IMR-90 (cell line): Measurements from ENCODE around the gene EHBP1L1.

Experiments
- BHLHE40 ChIP-seq: fragments of 150-350 bp; IDR thresholded peaks from 2 replicates; pipeline ENCODE4 v1.6.1; 2016; ENCODE audit warnings: mild to moderate bottlenecking, low read depth, low read length
- CEBPB ChIP-seq: IDR thresholded peaks from 2 replicates; pipeline ENCODE4 v1.6.1; 2012; ENCODE audit warnings: low read depth, low read length, improper control_type of control experiment
- CHD1 ChIP-seq: IDR thresholded peaks from 2 replicates; pipeline ENCODE4 v1.6.1; 2012; ENCODE audit warnings: low read depth, low read length, improper control_type of control experiment
- FOS ChIP-seq: fragments of 150-350 bp; IDR thresholded peaks from 2 replicates; pipeline ENCODE4 v1.6.1; 2016; ENCODE audit warnings: low read depth, low read length
- NFE2L2 ChIP-seq: fragments of 150-350 bp; IDR thresholded peaks from 2 replicates; pipeline ENCODE4 v1.6.1; 2016; ENCODE audit warnings: low read depth, mild to moderate bottlenecking, low read length
- POLR2A ChIP-seq: IDR thresholded peaks from 2 replicates; pipeline ENCODE4 v1.6.1; 2012; ENCODE audit warnings: mild to moderate bottlenecking, low read depth, low read length
- RCOR1 ChIP-seq: IDR thresholded peaks from 2 replicates; pipeline ENCODE4 v1.6.1; 2012; ENCODE audit warnings: mild to moderate bottlenecking, low read length, improper control_type of control experiment; ENCODE audit not compliant: insufficient replicate concordance
- RFX5 ChIP-seq: IDR thresholded peaks from 2 replicates; pipeline ENCODE4 v1.8.0; 2012; ENCODE audit warnings: low read depth, mild to moderate bottlenecking, low read length, moderate library complexity
- SMC3 ChIP-seq: fragments of 150-350 bp; IDR thresholded peaks from 2 replicates; pipeline ENCODE4 v1.6.1; 2016; ENCODE audit warnings: low read depth, mild to moderate bottlenecking, antibody characterized with exemption, low read length, moderate library complexity
- TF ChIP-seq, protein P1 (sequence below): conservative IDR thresholded peaks from 2 replicates; pipeline ENCODE4 v1.5.1; 2012; ENCODE audit warnings: mild to moderate bottlenecking, low read depth, low read length, improper control_type of control experiment
- TF ChIP-seq, protein P2 (sequence below): fragments of 150-350 bp; IDR thresholded peaks from 2 replicates; pipeline ENCODE4 v1.6.1; 2016; ENCODE audit warnings: low read depth, mild to moderate bottlenecking, low read length, moderate library complexity, borderline replicate concordance
- TF ChIP-seq, protein P3 (sequence below): fragments of 150-350 bp; IDR thresholded peaks from 2 replicates; pipeline ENCODE4 v1.6.1; 2017; ENCODE audit warnings: mild to moderate bottlenecking, antibody characterized with exemption, low read length, low read depth

DNA sequence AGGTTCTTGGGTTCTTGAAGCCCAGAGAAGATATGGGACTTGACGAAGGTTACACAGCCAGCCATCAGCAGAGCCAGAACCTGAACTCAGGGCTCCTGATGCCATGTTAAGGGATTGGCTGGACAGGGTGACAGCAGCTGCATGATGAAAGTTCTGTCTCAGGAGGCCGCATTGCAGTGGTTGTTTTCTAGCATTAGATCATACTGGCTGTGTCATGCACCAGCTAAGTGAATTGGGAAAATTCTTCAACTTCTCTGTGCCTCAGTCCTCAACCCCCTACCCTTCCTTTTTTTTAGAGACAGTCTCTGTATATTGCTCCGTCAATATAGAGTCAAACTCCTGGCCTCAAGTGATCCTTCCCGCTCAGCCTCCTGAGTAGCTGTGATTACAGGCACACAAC lies 12.3 kb upstream of the EHBP1L1 start:
- no peak for TF ChIP-seq RFX5
- no peak for TF ChIP-seq RCOR1
- TF ChIP-seq, protein P1, sequence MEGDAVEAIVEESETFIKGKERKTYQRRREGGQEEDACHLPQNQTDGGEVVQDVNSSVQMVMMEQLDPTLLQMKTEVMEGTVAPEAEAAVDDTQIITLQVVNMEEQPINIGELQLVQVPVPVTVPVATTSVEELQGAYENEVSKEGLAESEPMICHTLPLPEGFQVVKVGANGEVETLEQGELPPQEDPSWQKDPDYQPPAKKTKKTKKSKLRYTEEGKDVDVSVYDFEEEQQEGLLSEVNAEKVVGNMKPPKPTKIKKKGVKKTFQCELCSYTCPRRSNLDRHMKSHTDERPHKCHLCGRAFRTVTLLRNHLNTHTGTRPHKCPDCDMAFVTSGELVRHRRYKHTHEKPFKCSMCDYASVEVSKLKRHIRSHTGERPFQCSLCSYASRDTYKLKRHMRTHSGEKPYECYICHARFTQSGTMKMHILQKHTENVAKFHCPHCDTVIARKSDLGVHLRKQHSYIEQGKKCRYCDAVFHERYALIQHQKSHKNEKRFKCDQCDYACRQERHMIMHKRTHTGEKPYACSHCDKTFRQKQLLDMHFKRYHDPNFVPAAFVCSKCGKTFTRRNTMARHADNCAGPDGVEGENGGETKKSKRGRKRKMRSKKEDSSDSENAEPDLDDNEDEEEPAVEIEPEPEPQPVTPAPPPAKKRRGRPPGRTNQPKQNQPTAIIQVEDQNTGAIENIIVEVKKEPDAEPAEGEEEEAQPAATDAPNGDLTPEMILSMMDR, result no peak
- TF ChIP-seq, protein P2, sequence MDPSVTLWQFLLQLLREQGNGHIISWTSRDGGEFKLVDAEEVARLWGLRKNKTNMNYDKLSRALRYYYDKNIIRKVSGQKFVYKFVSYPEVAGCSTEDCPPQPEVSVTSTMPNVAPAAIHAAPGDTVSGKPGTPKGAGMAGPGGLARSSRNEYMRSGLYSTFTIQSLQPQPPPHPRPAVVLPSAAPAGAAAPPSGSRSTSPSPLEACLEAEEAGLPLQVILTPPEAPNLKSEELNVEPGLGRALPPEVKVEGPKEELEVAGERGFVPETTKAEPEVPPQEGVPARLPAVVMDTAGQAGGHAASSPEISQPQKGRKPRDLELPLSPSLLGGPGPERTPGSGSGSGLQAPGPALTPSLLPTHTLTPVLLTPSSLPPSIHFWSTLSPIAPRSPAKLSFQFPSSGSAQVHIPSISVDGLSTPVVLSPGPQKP, result no peak
- TF ChIP-seq, protein P3, sequence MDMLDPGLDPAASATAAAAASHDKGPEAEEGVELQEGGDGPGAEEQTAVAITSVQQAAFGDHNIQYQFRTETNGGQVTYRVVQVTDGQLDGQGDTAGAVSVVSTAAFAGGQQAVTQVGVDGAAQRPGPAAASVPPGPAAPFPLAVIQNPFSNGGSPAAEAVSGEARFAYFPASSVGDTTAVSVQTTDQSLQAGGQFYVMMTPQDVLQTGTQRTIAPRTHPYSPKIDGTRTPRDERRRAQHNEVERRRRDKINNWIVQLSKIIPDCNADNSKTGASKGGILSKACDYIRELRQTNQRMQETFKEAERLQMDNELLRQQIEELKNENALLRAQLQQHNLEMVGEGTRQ, result no peak
- TF ChIP-seq POLR2A, result no peak
- no peak for TF ChIP-seq CEBPB
- TF ChIP-seq FOS, result no peak
- TF ChIP-seq BHLHE40, result no peak
- TF ChIP-seq CHD1, result no peak
- TF ChIP-seq NFE2L2, result no peak
- TF ChIP-seq SMC3, result no peak
